MCF 10A (cell line): ENCODE measurements around the gene OR2A12. TPM values are rescaled to one million over a fixed set of nuclear protein-coding genes. Genes with fewer than 3 reads are reported as not detected.

Experiments
- BruUV-seq: library from RNA; stranded (reverse); fragments of 400-500 nt; replicated peaks from 2 replicates; lab custom pipeline; 2021; lab: Mats Ljungman, UMichigan
- CTCF ChIA-PET: fragments of 300-600 bp; sonication (Branson Sonifier 250); formaldehyde crosslinking; extraction: SDS; loops from one replicate; lab custom pipeline; 2021; ENCODE audit warnings: antibody characterized with exemption, inconsistent platforms; lab: Yijun Ruan, JAX
- POLR2A ChIA-PET: fragments of 300-600, 350-650 bp; sonication (Branson Sonifier 250); formaldehyde crosslinking; extraction: SDS; loops from one replicate; lab custom pipeline; 2020; ENCODE audit warnings: antibody characterized with exemption, inconsistent platforms; lab: Yijun Ruan, JAX
- DNase-seq: peaks from one replicate; pipeline ENCODE4 v3.0.0-alpha.2; 2018; ENCODE audit not compliant: unreplicated experiment
- H3K27ac Mint-ChIP-seq: one replicate; pipeline ENCODE4 v1.8.0; 2022; ENCODE audit warnings: mild to moderate bottlenecking, low read depth, mixed read lengths; ENCODE audit not compliant: unreplicated experiment
- H3K27me3 Mint-ChIP-seq: one replicate; pipeline ENCODE4 v1.8.0; 2022; ENCODE audit warnings: mixed read lengths; ENCODE audit not compliant: insufficient read depth, unreplicated experiment
- H3K36me3 Mint-ChIP-seq: one replicate; pipeline ENCODE4 v1.8.0; 2022; ENCODE audit warnings: mild to moderate bottlenecking, moderate library complexity, mixed read lengths; ENCODE audit not compliant: insufficient read depth, unreplicated experiment
- H3K4me1 Mint-ChIP-seq: one replicate; pipeline ENCODE4 v1.8.0; 2022; ENCODE audit warnings: mixed read lengths; ENCODE audit not compliant: insufficient read depth, unreplicated experiment
- H3K4me3 Mint-ChIP-seq: one replicate; pipeline ENCODE4 v1.8.0; 2022; ENCODE audit warnings: mild to moderate bottlenecking, moderate library complexity, mixed read lengths; ENCODE audit not compliant: unreplicated experiment
- H3K9me3 Mint-ChIP-seq: one replicate; pipeline ENCODE4 v1.8.0; 2022; ENCODE audit warnings: mixed read lengths; ENCODE audit not compliant: unreplicated experiment
- CTCF ChIP-seq: fragments of 200-600 bp; IDR thresholded peaks from one replicate; pipeline ENCODE4 v1.8.0; 2022; ENCODE audit warnings: antibody characterized with exemption, mild to moderate bottlenecking; ENCODE audit not compliant: unreplicated experiment
- intact Hi-C: fragments of 100-400 bp; cut with micrococcal nuclease; formaldehyde crosslinking; loops from 2 replicates; pipeline ENCODE4 v1.14.1; 2022
- total RNA-seq: library from RNA; stranded (reverse); gene quantifications from 2 replicates; pipeline ENCODE4 v1.2.3, GENCODE V29; 2022

The OR2A12 gene
- total RNA-seq, 1 experiment from 2014 or later, result not detected

GRCh38 chr7:144100607-144101006 is 14.5 kb downstream of the OR2A12 start:
- Mint-ChIP-seq H3K27ac (no peak overlapping the region), H3K9me3 (peaks cover 7% of the 10 kb centered on the region), H3K4me1 (no peaks in the 10 kb centered on the region), H3K4me3 (no peak overlapping the region), H3K36me3 (no peaks in the 10 kb centered on the region), H3K27me3 (peaks cover 65% of the 10 kb centered on the region)
- no peak for TF ChIP-seq CTCF
- intact Hi-C loops, result no loop called here
- DNase-seq, result no peak
- ChIA-PET POLR2A (interaction anchor here (0.6 kb wide), 1 partner anchor 11 kb away, joined by 3 read pairs; no protein-coding TSS in a partner anchor), CTCF (interaction anchor here (0.6 kb wide), 2 partner anchors 8 to 1469 kb away, joined by 3 read pairs; no protein-coding TSS in a partner anchor)
- BruUV-seq, result no TSS peak

GRCh38 chr7:144102041-144102440 is 16.0 kb downstream of the OR2A12 start:
- Mint-ChIP-seq H3K27ac (no peak overlapping the region), H3K4me1 (no peaks in the 10 kb centered on the region), H3K9me3 (peaks cover 7% of the 10 kb centered on the region), H3K36me3 (no peaks in the 10 kb centered on the region), H3K27me3 (peaks cover 65% of the 10 kb centered on the region), H3K4me3 (no peak overlapping the region)
- TF ChIP-seq CTCF, result no peak
- BruUV-seq, result no TSS peak
- DNase-seq, result no peak
- POLR2A ChIA-PET, result interaction anchor here (0.6 kb wide), 1 partner anchor 13 kb away, joined by 3 read pairs; no protein-coding TSS in a partner anchor
- intact Hi-C loops, result no loop called here
- CTCF ChIA-PET, result no interaction called here

- BruUV-seq, result no TSS peak
- POLR2A ChIA-PET, result no interaction called here
- H3K4me3 Mint-ChIP-seq, result no peak overlapping the region
- no peaks in the 10 kb centered on the region for H3K4me1 Mint-ChIP-seq
- peaks cover 73% of the 10 kb centered on the region for H3K27me3 Mint-ChIP-seq
- no peak for TF ChIP-seq CTCF
- no peaks in the 10 kb centered on the region for H3K36me3 Mint-ChIP-seq
- H3K9me3 Mint-ChIP-seq, result no peaks in the 10 kb centered on the region
- CTCF ChIA-PET, result interaction anchor here (0.6 kb wide), 1 partner anchor 23 kb away, joined by 4 read pairs; no protein-coding TSS in a partner anchor
- H3K27ac Mint-ChIP-seq, result no peak overlapping the region
- intact Hi-C loops, result no loop called here
- DNase-seq, result no peak
Observed at GRCh38 chr7:144105211-144105610, 19.1 kb downstream of the OR2A12 start.

DNA sequence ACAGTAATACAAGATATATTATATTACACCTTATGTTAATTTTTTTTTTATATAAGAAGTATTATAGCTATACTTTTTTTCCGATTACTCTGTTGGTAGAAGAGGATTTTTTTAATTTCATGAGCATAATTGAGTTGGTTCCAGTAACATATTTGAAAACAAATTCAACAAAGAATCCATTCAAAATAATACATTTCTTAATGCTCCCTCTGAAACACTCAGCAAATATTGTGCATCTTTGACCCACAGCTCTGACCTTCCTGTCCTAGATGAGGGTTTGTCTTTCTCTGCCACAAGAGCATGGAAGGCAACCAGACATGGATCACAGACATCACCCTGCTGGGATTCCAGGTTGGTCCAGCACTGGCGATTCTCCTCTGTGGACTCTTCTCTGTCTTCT is 23.2 kb downstream of the OR2A12 start, which contains the start of gene OR2A2:
Gene OR2A2 (plus strand): TSS at position 301 of the 400 bp plus-strand sequence. CDS start 0 bp downstream, at position 301.
- intact Hi-C loops, result no loop called here
- CTCF ChIA-PET, result interaction anchor here (0.6 kb wide), 1 partner anchor 9 kb away, joined by 3 read pairs; no protein-coding TSS in a partner anchor
- no TSS peak for BruUV-seq
- Mint-ChIP-seq H3K4me3 (no peak within 1 kb of the TSS), H3K27me3 (peaks cover 74% of the 10 kb centered on the region), H3K9me3 (no peaks in the 10 kb centered on the region), H3K36me3 (no peaks in the 10 kb centered on the region), H3K4me1 (no peaks in the 10 kb centered on the region), H3K27ac (no peak within 1 kb of the TSS)
- POLR2A ChIA-PET, result no interaction called here
- no peak for DNase-seq
- no peak for TF ChIP-seq CTCF
